Chondrocyte (in vitro differentiated cells): ENCODE measurements around the gene DUSP21. TPM values are rescaled to one million over a fixed set of nuclear protein-coding genes. Genes with fewer than 3 reads are reported as not detected.
A peak's percentile ranks its signal among the peaks of the same experiment; 100 is the strongest.
"Not testable (repeated sequence)": the region's sequence is repeated elsewhere in the genome, so short reads cannot be mapped to it uniquely, and the experiment has no call there.

Experiments
- DNase-seq: peaks from one replicate; pipeline ENCODE4 v3.0.0; 2021; ENCODE audit warnings: mixed read lengths, low spot score
- H3K27ac Mint-ChIP-seq: one replicate; pipeline ENCODE4 v1.8.0; 2021; ENCODE audit warnings: mild to moderate bottlenecking, moderate library complexity, mixed read lengths; ENCODE audit not compliant: unreplicated experiment
- H3K27me3 Mint-ChIP-seq: 2 replicates; pipeline ENCODE4 v1.8.0; 2021; ENCODE audit warnings: low read depth, mixed read lengths
- H3K36me3 Mint-ChIP-seq: 2 replicates; pipeline ENCODE4 v1.8.0; 2021; ENCODE audit warnings: low read depth, mixed read lengths
- H3K4me1 Mint-ChIP-seq: 2 replicates; pipeline ENCODE4 v1.8.0; 2021; ENCODE audit warnings: low read depth, mild to moderate bottlenecking, mixed read lengths
- H3K4me3 Mint-ChIP-seq: one replicate; pipeline ENCODE4 v1.8.0; 2021; ENCODE audit warnings: mild to moderate bottlenecking, moderate library complexity, mixed read lengths; ENCODE audit not compliant: unreplicated experiment
- H3K9me3 Mint-ChIP-seq: 2 replicates; pipeline ENCODE4 v1.8.0; 2021; ENCODE audit warnings: low read depth, mixed read lengths
- CTCF ChIP-seq: fragments of 200-600 bp; sonication (generic); IDR thresholded peaks from 2 replicates; pipeline ENCODE4 v1.5.0; 2021; ENCODE audit warnings: antibody characterized with exemption, mild to moderate bottlenecking, moderate library complexity
- total RNA-seq: library from RNA; stranded (reverse); gene quantifications from 3 replicates; pipeline ENCODE4 v1.2.1, GENCODE V29; 2021

Gene DUSP21
- total RNA-seq, 1 donor from 2014 or later: not detected

DNA sequence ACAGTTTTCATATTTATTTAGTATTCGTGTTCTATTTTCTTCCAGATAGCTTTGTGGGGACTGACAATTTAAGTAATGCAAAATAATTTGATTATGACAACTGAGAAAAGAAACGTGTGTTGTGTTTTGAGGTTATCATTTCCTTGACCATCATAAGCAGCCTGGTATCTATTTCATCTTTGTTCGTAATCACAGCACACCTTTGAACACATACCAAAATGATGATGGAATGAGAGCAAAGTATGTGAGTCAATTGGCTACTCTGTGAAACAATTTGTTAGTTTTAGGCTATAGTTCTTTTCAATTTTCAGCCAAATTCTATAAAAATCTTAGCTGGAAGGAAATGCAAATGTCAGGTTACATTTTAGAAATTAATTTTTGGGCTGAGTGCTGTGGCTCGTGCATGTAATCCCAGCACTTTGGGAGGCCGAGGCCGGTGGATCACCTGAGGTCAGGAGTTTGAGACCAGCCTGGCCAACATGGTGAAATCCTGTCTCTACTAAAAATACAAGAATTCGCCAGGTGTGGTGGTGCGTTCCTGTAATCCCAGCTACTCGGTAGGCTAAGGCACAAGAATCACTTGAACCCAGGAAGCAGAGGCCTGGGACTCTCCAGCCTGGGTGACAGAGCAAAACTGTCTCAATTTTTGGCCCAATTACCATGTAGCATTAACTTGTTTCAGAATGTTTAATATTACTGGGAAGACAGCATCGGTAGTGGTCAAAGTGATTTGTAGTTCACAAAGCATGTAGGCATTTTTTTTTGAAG is 1.1 kb upstream of the DUSP21 start:
- no peak overlapping the region for H3K27ac Mint-ChIP-seq
- no peak for DNase-seq

GRCh38 chrX:44843318-44843702 is 511 bp upstream of the DUSP21 start:
- Mint-ChIP-seq H3K27me3 (no peaks in the 10 kb centered on the region), H3K27ac (no peak overlapping the region), H3K4me1 (no peaks in the 10 kb centered on the region), H3K4me3 (no peak overlapping the region), H3K36me3 (no peaks in the 10 kb centered on the region), H3K9me3 (peaks cover 10% of the 10 kb centered on the region)
- no peak for TF ChIP-seq CTCF
- no peak for DNase-seq

More for the DNA sequence above, 1.1 kb upstream of the DUSP21 start:
- peaks cover 7% of the 10 kb centered on the region for H3K9me3 Mint-ChIP-seq
- no peak overlapping the region for H3K4me3 Mint-ChIP-seq
- TF ChIP-seq CTCF: no peak
- H3K36me3 Mint-ChIP-seq: no peaks in the 10 kb centered on the region
- H3K4me1 Mint-ChIP-seq: no peaks in the 10 kb centered on the region
- H3K27me3 Mint-ChIP-seq: no peaks in the 10 kb centered on the region

- TF ChIP-seq CTCF: no peak
- Mint-ChIP-seq H3K4me1 (no peaks in the 10 kb centered on the region), H3K4me3 (no peak overlapping the region), H3K27me3 (no peaks in the 10 kb centered on the region), H3K27ac (no peak overlapping the region), H3K36me3 (no peaks in the 10 kb centered on the region), H3K9me3 (peaks cover 10% of the 10 kb centered on the region)
- DNase-seq: no peak
Observed at GRCh38 chrX:44844204-44844603, 383 bp downstream of the DUSP21 start.

- not testable (repeated sequence) for DNase-seq, H3K27ac Mint-ChIP-seq, H3K36me3 Mint-ChIP-seq, H3K27me3 Mint-ChIP-seq, H3K4me1 Mint-ChIP-seq, H3K9me3 Mint-ChIP-seq, H3K4me3 Mint-ChIP-seq
Observed at GRCh38 chrX:44850891-44851290, 7.1 kb downstream of the DUSP21 start.

DNA sequence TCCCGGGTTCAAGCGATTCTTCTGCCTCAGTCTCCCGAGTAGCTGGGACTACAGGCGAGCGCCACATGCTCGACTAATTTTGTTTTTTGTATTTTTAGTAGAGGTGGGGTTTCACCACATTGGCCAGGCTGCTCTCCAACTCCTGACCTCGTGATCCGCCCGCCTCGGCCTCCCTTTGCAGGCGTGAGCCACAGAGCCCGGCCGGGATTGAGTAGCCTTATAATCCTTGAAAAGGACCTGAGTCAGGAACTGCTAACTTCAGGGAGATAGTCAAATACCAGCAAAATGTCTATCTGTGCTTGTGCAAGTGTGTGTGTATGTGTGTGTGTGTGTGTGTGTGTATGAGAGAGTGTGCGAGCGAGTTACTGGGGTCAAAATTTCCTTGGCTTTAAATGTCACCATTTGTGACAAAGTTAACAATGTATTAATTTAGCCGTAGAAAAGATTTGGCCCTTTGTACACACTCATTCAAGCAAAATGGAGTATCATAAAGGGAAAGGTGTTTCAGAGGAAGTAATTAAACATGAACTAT is 27.4 kb downstream of the DUSP21 start:
- TF ChIP-seq CTCF: no peak
- H3K4me3 Mint-ChIP-seq: peak overlapping the region; percentile 58
- H3K36me3 Mint-ChIP-seq: no peaks in the 10 kb centered on the region
- DNase-seq: peak; percentile 76
- no peaks in the 10 kb centered on the region for H3K27me3 Mint-ChIP-seq
- H3K4me1 Mint-ChIP-seq: peaks cover 15% of the 10 kb centered on the region
- H3K27ac Mint-ChIP-seq: peak overlapping the region; percentile 49
- H3K9me3 Mint-ChIP-seq: peaks cover 5% of the 10 kb centered on the region
